ENCODE measurements around the gene KYNU.
"Not testable (repeated sequence)": the region's sequence is repeated elsewhere in the genome, so short reads cannot be mapped to it uniquely, and the experiment has no call there.

The KYNU gene

GRCh38 chr2:142938240-142938639, 60.8 kb downstream of the KYNU start:
- no peak for DNase-seq (ENCODE audit: low read depth)

GRCh38 chr2:142940606-142941223, 63.3 kb downstream of the KYNU start:
- no peak for DNase-seq (ENCODE audit: low read depth)
- TF ChIP-seq, protein P1, sequence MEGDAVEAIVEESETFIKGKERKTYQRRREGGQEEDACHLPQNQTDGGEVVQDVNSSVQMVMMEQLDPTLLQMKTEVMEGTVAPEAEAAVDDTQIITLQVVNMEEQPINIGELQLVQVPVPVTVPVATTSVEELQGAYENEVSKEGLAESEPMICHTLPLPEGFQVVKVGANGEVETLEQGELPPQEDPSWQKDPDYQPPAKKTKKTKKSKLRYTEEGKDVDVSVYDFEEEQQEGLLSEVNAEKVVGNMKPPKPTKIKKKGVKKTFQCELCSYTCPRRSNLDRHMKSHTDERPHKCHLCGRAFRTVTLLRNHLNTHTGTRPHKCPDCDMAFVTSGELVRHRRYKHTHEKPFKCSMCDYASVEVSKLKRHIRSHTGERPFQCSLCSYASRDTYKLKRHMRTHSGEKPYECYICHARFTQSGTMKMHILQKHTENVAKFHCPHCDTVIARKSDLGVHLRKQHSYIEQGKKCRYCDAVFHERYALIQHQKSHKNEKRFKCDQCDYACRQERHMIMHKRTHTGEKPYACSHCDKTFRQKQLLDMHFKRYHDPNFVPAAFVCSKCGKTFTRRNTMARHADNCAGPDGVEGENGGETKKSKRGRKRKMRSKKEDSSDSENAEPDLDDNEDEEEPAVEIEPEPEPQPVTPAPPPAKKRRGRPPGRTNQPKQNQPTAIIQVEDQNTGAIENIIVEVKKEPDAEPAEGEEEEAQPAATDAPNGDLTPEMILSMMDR (IDR thresholded peaks at IDR 0.05; ENCODE audit: control insufficient read depth, insufficient read depth, low read depth, low read length, missing control alignments) = no peak

More at GRCh38 chr2:142938240-142938639, 60.8 kb downstream of the KYNU start:
- TF ChIP-seq, protein P1 (IDR thresholded peaks at IDR 0.05; ENCODE audit: control insufficient read depth, insufficient read depth, low read depth, low read length, missing control alignments) = no peak
- no peak overlapping the region for H3K4me3 ChIP-seq (ENCODE audit: control insufficient read depth, low read depth, low read length)

GRCh38 chr2:142942690-142943089, 65.2 kb downstream of the KYNU start:
- H3K4me3 ChIP-seq (ENCODE audit: control insufficient read depth, low read depth, low read length) = no peak overlapping the region
- DNase-seq (ENCODE audit: low read depth) = no peak
- TF ChIP-seq, protein P1 (IDR thresholded peaks at IDR 0.05; ENCODE audit: control insufficient read depth, insufficient read depth, low read depth, low read length, missing control alignments) = no peak

More at GRCh38 chr2:142940606-142941223, 63.3 kb downstream of the KYNU start:
- H3K4me3 ChIP-seq (ENCODE audit: control insufficient read depth, low read depth, low read length) = no peak overlapping the region

DNA sequence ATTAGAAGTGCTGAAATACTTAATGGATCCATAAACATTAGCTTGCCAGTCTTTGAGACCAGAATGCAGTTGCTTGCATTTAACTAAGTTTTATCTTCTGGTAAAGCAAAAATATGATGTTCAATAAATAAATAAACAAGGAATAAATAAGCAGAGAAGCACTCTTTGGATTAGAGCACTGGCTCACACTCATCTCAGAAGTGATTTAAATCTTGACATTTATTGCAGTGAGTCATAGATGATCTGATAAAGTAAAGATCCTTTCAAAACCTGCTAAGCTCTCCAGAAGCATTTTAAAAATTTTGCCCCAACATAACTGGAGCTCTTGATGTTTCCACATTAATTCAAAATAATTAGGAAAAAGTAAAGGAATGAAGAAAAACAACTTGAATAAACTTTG, 66.8 kb downstream of the KYNU start:
- TF ChIP-seq, protein P1 (IDR thresholded peaks at IDR 0.05; ENCODE audit: control insufficient read depth, insufficient read depth, low read depth, low read length, missing control alignments) = no peak
- DNase-seq (ENCODE audit: low read depth) = no peak
- H3K4me3 ChIP-seq (ENCODE audit: control insufficient read depth, low read depth, low read length) = no peak overlapping the region

GRCh38 chr2:142944721-142945120, 67.3 kb downstream of the KYNU start:
- TF ChIP-seq, protein P1 (IDR thresholded peaks at IDR 0.05; ENCODE audit: control insufficient read depth, insufficient read depth, low read depth, low read length, missing control alignments) = no peak
- DNase-seq (ENCODE audit: low read depth) = no peak
- H3K4me3 ChIP-seq (ENCODE audit: control insufficient read depth, low read depth, low read length) = no peak overlapping the region

- no peak for DNase-seq (ENCODE audit: low read depth)
- TF ChIP-seq, protein P1 (IDR thresholded peaks at IDR 0.05; ENCODE audit: control insufficient read depth, insufficient read depth, low read depth, low read length, missing control alignments) = no peak
- H3K4me3 ChIP-seq (ENCODE audit: control insufficient read depth, low read depth, low read length) = no peak overlapping the region
Observed at GRCh38 chr2:142946941-142947340, 69.5 kb downstream of the KYNU start.

DNA sequence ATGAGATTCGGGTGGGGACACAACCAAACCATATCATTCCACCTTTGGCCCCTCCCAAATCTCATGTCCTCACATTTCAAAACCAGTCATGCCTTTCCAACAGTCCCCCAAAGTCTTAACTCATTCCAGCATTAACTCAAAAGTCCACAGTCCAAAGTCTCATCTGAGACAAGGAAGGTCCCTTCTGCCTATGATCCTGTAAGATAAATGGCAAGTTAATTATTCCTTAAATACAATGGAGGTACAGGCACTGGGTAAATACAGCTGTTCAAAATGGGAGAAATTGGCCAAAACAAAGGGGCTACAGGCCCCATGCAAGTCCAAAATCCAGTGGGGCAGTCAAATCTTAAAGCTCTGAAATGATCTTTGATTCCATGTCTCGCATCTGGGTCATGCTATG, 71.3 kb downstream of the KYNU start:
- not testable (repeated sequence) for DNase-seq (ENCODE audit: low read depth); H3K4me3 ChIP-seq (ENCODE audit: control insufficient read depth, low read depth, low read length)

DNA sequence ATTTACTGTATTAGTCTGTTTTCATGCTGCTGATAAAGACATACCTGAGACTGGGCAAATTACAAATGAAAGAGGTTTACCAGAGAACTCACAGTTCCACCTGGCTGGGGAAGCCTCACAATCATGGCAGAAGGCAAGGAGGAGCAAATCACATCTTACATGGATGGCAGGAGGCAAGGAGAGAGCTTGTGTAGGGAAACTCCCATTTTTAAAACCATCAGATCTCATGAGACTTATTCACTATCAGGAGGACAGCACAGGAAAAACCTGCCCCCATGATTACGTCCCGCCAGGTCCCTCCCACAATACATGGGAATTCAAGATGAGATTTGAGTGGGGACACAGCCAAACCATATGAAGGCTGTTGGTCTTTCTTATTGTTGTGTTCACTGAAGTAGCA, 72.9 kb downstream of the KYNU start:
- DNase-seq (ENCODE audit: low read depth); H3K4me3 ChIP-seq (ENCODE audit: control insufficient read depth, low read depth, low read length): not testable (repeated sequence)
